H1 (cell line): Measurements from ENCODE around the gene SULT2B1.

Experiments
- CBX8 ChIP-seq: fragments of 300-800, 300-1000 bp; sonication (generic); IDR thresholded peaks from 2 replicates; pipeline ENCODE4 v1.7.1; 2016; ENCODE audit warnings: low read depth, low read length, borderline replicate concordance
- CTCF ChIP-seq, 3 experiments: IDR thresholded peaks; 1 replicate in 2 of 3; 2 replicates in 1 of 3; pipeline versions ENCODE4 v1.5.1 to v1.6.1; 2011; ENCODE audit warnings: low read length in 3 of 3, mild to moderate bottlenecking in 3 of 3, inconsistent platforms in 2 of 3, low read depth in 1 of 3, moderate library complexity in 1 of 3; ENCODE audit not compliant: insufficient read depth in 1 of 3; ENCODE audit errors: control extremely low read depth in 1 of 3
- GABPA ChIP-seq: IDR thresholded peaks from 2 replicates; pipeline ENCODE4 v1.6.1; 2011; ENCODE audit warnings: mild to moderate bottlenecking, low read length, moderate library complexity, borderline replicate concordance; ENCODE audit not compliant: insufficient read depth
- HDAC6 ChIP-seq: IDR thresholded peaks from one replicate; pipeline ENCODE4 v1.7.1; 2012; ENCODE audit warnings: low read depth, mild to moderate bottlenecking, inconsistent platforms, low read length, moderate library complexity
- POLR2A ChIP-seq, 2 experiments: IDR thresholded peaks; 1 replicate in 1 of 2; 2 replicates in 1 of 2; pipeline ENCODE4 v1.6.1; 2011; ENCODE audit warnings: low read depth in 2 of 2, low read length in 2 of 2, mild to moderate bottlenecking in 2 of 2; ENCODE audit errors: control extremely low read depth in 1 of 2
- SIRT6 ChIP-seq: IDR thresholded peaks from one replicate; pipeline ENCODE4 v1.7.1; 2012; ENCODE audit warnings: low read length, inconsistent platforms
- TAF1 ChIP-seq: IDR thresholded peaks from 2 replicates; pipeline ENCODE4 v1.6.1; 2011; ENCODE audit warnings: mild to moderate bottlenecking, low read depth, low read length
- TEAD4 ChIP-seq: IDR thresholded peaks from 2 replicates; pipeline ENCODE4 v1.6.1; 2012; ENCODE audit warnings: low read depth, low read length, inconsistent platforms, mixed read lengths
- USF2 ChIP-seq: IDR thresholded peaks from 2 replicates; pipeline ENCODE4 v1.6.1; 2011; ENCODE audit warnings: low read length, improper control_type of control experiment
- TF ChIP-seq, protein P1 (sequence below): IDR thresholded peaks from 2 replicates; pipeline ENCODE4 v1.6.1; 2012; ENCODE audit warnings: inconsistent platforms

DNA sequence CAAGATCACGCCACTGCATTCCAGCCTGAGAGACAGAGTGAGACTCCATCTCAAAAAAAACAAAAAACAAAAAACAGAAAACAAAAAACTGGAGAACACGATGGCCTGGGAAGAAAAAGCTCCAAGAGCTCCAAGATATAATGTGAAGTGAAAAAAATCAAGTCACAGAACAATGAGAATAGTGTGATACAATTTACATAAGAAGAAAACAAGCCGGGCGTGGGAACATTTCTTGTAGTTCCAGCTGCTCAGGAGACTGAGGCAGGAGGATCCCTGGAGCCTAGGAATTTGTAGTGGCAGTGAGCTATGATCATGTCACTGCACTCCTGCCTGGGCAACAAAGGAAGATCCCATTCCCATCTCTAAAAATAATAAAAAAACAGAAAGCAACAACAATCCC, 31.8 kb upstream of the SULT2B1 start:
- TF ChIP-seq SIRT6 (no peak), GABPA (no peak), TAF1 (no peak), USF2 (no peak), POLR2A (IDR thresholded peaks at IDR 0.05; ENCODE audit: control extremely low read depth in 1 of 2, low read depth in 2 of 2, low read length in 2 of 2) (no peak), CTCF (IDR thresholded peaks at IDR 0.05; ENCODE audit: control extremely low read depth in 1 of 3, insufficient read depth in 1 of 3, low read depth in 1 of 3, low read length in 3 of 3) (no peak), TEAD4 (no peak), HDAC6 (no peak), CBX8 (no peak)
- TF ChIP-seq, protein P1, sequence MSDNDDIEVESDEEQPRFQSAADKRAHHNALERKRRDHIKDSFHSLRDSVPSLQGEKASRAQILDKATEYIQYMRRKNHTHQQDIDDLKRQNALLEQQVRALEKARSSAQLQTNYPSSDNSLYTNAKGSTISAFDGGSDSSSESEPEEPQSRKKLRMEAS = no peak
